ENCODE data around the gene DUS3L.

Gene DUS3L

GRCh38 chr19:5778402-5778801 lies 12.6 kb downstream of the DUS3L start:
- Histone ChIP-seq H3K36me3 (ENCODE audit: control insufficient read depth, insufficient read depth, low read length) (no peaks in the 10 kb centered on the region), H3K27me3 (replicated peaks; ENCODE audit: control insufficient read depth, insufficient read depth, low read length) (no peaks in the 10 kb centered on the region; the same call in 1 of the 2 replicates), H3K4me3 (replicated peaks; ENCODE audit: low read depth, low read length) (no peak overlapping the region)
- TF ChIP-seq CTCF (IDR thresholded peaks at IDR 0.05; ENCODE audit: insufficient read depth, low read length, poor library complexity, severe bottlenecking): no peak
- DNase-seq (ENCODE audit: extremely low read depth, insufficient read length): no peak

GRCh38 chr19:5775668-5776309 lies 15.2 kb downstream of the DUS3L start:
- H3K27me3 ChIP-seq (replicated peaks; ENCODE audit: control insufficient read depth, insufficient read depth, low read length): no peaks in the 10 kb centered on the region; the same call in 1 of the 2 replicates
- H3K4me3 ChIP-seq (replicated peaks; ENCODE audit: low read depth, low read length): no peak overlapping the region
- TF ChIP-seq CTCF (IDR thresholded peaks at IDR 0.05; ENCODE audit: insufficient read depth, low read length, poor library complexity, severe bottlenecking): no peak
- H3K36me3 ChIP-seq (ENCODE audit: control insufficient read depth, insufficient read depth, low read length): no peaks in the 10 kb centered on the region
- DNase-seq (ENCODE audit: extremely low read depth, insufficient read length): no peak

GRCh38 chr19:5774921-5775320 lies 16.0 kb downstream of the DUS3L start:
- H3K36me3 ChIP-seq (ENCODE audit: control insufficient read depth, insufficient read depth, low read length): no peaks in the 10 kb centered on the region
- no peak overlapping the region for H3K4me3 ChIP-seq (replicated peaks; ENCODE audit: low read depth, low read length)
- no peak for DNase-seq (ENCODE audit: extremely low read depth, insufficient read length)
- TF ChIP-seq CTCF (IDR thresholded peaks at IDR 0.05; ENCODE audit: insufficient read depth, low read length, poor library complexity, severe bottlenecking): no peak
- no peaks in the 10 kb centered on the region; the same call in 1 of the 2 replicates for H3K27me3 ChIP-seq (replicated peaks; ENCODE audit: control insufficient read depth, insufficient read depth, low read length)

GRCh38 chr19:5773276-5773675 lies 17.7 kb downstream of the DUS3L start:
- no peaks in the 10 kb centered on the region; the same call in 1 of the 2 replicates for H3K27me3 ChIP-seq (replicated peaks; ENCODE audit: control insufficient read depth, insufficient read depth, low read length)
- TF ChIP-seq CTCF (IDR thresholded peaks at IDR 0.05; ENCODE audit: insufficient read depth, low read length, poor library complexity, severe bottlenecking): no peak
- no peak for DNase-seq (ENCODE audit: extremely low read depth, insufficient read length)

GRCh38 chr19:5772416-5772815 lies 18.5 kb downstream of the DUS3L start:
- Histone ChIP-seq H3K27me3 (replicated peaks; ENCODE audit: control insufficient read depth, insufficient read depth, low read length) (no peaks in the 10 kb centered on the region; the same call in 1 of the 2 replicates), H3K4me3 (replicated peaks; ENCODE audit: low read depth, low read length) (no peak overlapping the region), H3K36me3 (ENCODE audit: control insufficient read depth, insufficient read depth, low read length) (no peaks in the 10 kb centered on the region)
- TF ChIP-seq CTCF (IDR thresholded peaks at IDR 0.05; ENCODE audit: insufficient read depth, low read length, poor library complexity, severe bottlenecking): no peak
- no peak for DNase-seq (ENCODE audit: extremely low read depth, insufficient read length)

More at GRCh38 chr19:5773276-5773675, 17.7 kb downstream of the DUS3L start:
- no peak overlapping the region for H3K4me3 ChIP-seq (replicated peaks; ENCODE audit: low read depth, low read length)
- H3K36me3 ChIP-seq (ENCODE audit: control insufficient read depth, insufficient read depth, low read length): no peaks in the 10 kb centered on the region

Data from GM06990 (cell line).